PC-9 (cell line): Measurements from ENCODE around the gene SLC16A4. TPM values are rescaled to one million over a fixed set of nuclear protein-coding genes. Genes with fewer than 3 reads are reported as not detected.
A peak's percentile ranks its signal among the peaks of the same experiment; 100 is the strongest.

Experiments used
- BruUV-seq: library from RNA; stranded (reverse); fragments of 400-500 nt; replicated peaks from 2 replicates; lab custom pipeline; 2021; lab: Mats Ljungman, UMichigan
- CTCF ChIA-PET: fragments of 300-600 bp; sonication (Branson Sonifier 250); formaldehyde crosslinking; loops from one replicate; lab custom pipeline; 2022; ENCODE audit warnings: antibody characterized with exemption; lab: Charles Lee
- POLR2A ChIA-PET: fragments of 300-600 bp; sonication (Branson Sonifier 250); formaldehyde crosslinking; loops from one replicate; lab custom pipeline; 2022; ENCODE audit warnings: antibody characterized with exemption; ENCODE audit not compliant: unreplicated experiment; lab: Charles Lee
- DNase-seq, 2 experiments: peaks; one replicate each; pipeline versions ENCODE4 v3.0.0 to v3.0.0-alpha.2; 2015 to 2022; ENCODE audit warnings: mixed read lengths in 1 of 2
- H2AFZ ChIP-seq: fragments of 200-600 bp; sonication (generic); 2 replicates; pipeline ENCODE4 v1.8.1; 2017; ENCODE audit warnings: antibody characterized with exemption
- H3F3A ChIP-seq: fragments of 200-600 bp; sonication (generic); 2 replicates; pipeline ENCODE4 v1.8.1; 2017; ENCODE audit warnings: antibody characterized with exemption, mild to moderate bottlenecking, low read depth; ENCODE audit not compliant: insufficient read depth
- H3K27ac ChIP-seq: fragments of 200-600 bp; sonication (generic); 2 replicates; pipeline ENCODE4 v1.6.1; 2016; ENCODE audit warnings: mixed run types
- H3K27me3 ChIP-seq: fragments of 200-600 bp; sonication (generic); 2 replicates; pipeline ENCODE4 v1.6.1; 2016; ENCODE audit warnings: low read depth, mixed run types; ENCODE audit not compliant: insufficient read depth
- H3K36me3 ChIP-seq: fragments of 200-600 bp; sonication (generic); 2 replicates; pipeline ENCODE4 v1.6.1; 2016; ENCODE audit warnings: low read depth, mixed run types
- H3K4me1 ChIP-seq: fragments of 200-600 bp; sonication (generic); replicated peaks from 2 replicates; pipeline ENCODE4 v1.6.1; 2016; ENCODE audit warnings: mixed run types; ENCODE audit not compliant: insufficient read depth
- H3K4me2 ChIP-seq: fragments of 200-600 bp; sonication (generic); 2 replicates; pipeline ENCODE4 v1.6.1; 2017; ENCODE audit warnings: mixed run types
- H3K4me3 ChIP-seq: fragments of 200-600 bp; sonication (generic); 2 replicates; pipeline ENCODE4 v1.6.1; 2016; ENCODE audit warnings: mixed run types
- H3K79me2 ChIP-seq: fragments of 200-600 bp; sonication (generic); 2 replicates; pipeline ENCODE4 v1.6.1; 2017; ENCODE audit warnings: low read depth, mixed run types
- H3K9me2 ChIP-seq: fragments of 200-600 bp; sonication (generic); 2 replicates; pipeline ENCODE4 v1.8.1; 2017; ENCODE audit warnings: mild to moderate bottlenecking; ENCODE audit not compliant: insufficient read depth
- H3K9me3 ChIP-seq: fragments of 200-600 bp; sonication (generic); 2 replicates; pipeline ENCODE4 v1.8.1; 2016; ENCODE audit warnings: low read depth; ENCODE audit not compliant: insufficient read depth
- H4K20me1 ChIP-seq: fragments of 200-600 bp; sonication (generic); 2 replicates; pipeline ENCODE4 v1.8.1; 2017; ENCODE audit not compliant: insufficient read depth
- CTCF ChIP-seq: fragments of 200-600 bp; sonication (generic); conservative IDR thresholded peaks from 2 replicates; pipeline ENCODE4 v1.6.1; 2017; ENCODE audit warnings: mixed run types, antibody characterized with exemption, mild to moderate bottlenecking, moderate library complexity
- EZH2 ChIP-seq: fragments of 200-600 bp; sonication (generic); IDR thresholded peaks from 2 replicates; pipeline ENCODE4 v1.8.0; 2017; ENCODE audit warnings: antibody characterized with exemption, low read depth
- intact Hi-C: fragments of 100-400 bp; cut with micrococcal nuclease; formaldehyde crosslinking; loops from one replicate; pipeline ENCODE4 v1.10.0; 2022; ENCODE audit not compliant: unreplicated experiment
- total RNA-seq: library from RNA; stranded (reverse); gene quantifications from 2 replicates; pipeline ENCODE4 v1.2.3, GENCODE V29; 2021

Gene SLC16A4
- total RNA-seq, 1 experiment from 2014 or later, result 32.7 TPM

- Histone ChIP-seq H2AFZ (no peak overlapping the region), H3K27me3 (no peaks in the 10 kb centered on the region), H3K4me2 (peak overlapping the region; percentile 91), H3K4me3 (peak overlapping the region; percentile 77; the same call in 1 of the 2 replicates), H3K79me2 (peaks cover 75% of the 10 kb centered on the region), H3K4me1 (peaks cover 67% of the 10 kb centered on the region), H3K27ac (no peak overlapping the region), H3K9me3 (no peaks in the 10 kb centered on the region), H3K9me2 (no peaks in the 10 kb centered on the region), H4K20me1 (peaks cover 65% of the 10 kb centered on the region), H3K36me3 (peaks cover 46% of the 10 kb centered on the region), H3F3A (peaks cover 26% of the 10 kb centered on the region)
- intact Hi-C loops, result no loop called here
- ChIA-PET CTCF (no interaction called here), POLR2A (no interaction called here)
- BruUV-seq, result no TSS peak
- DNase-seq, result no peak
- TF ChIP-seq CTCF, result no peak
- TF ChIP-seq EZH2, result no peak
These were observed 49.5 kb downstream of the SLC16A4 start for GRCh38 chr1:110341146-110341871.

- no peak for TF ChIP-seq CTCF
- TF ChIP-seq EZH2, result no peak
- Histone ChIP-seq H3K4me3 (peak overlapping the region; percentile 77), H3K27ac (no peak overlapping the region), H2AFZ (0 out of 2 replicates have a peak overlapping the region, but pooled peaks have one; percentile 85), H3F3A (peaks cover 33% of the 10 kb centered on the region), H3K9me3 (no peaks in the 10 kb centered on the region), H3K79me2 (peaks cover 64% of the 10 kb centered on the region), H3K27me3 (no peaks in the 10 kb centered on the region), H3K4me2 (peak overlapping the region; percentile 91), H3K36me3 (peaks cover 38% of the 10 kb centered on the region), H3K4me1 (peaks cover 71% of the 10 kb centered on the region), H4K20me1 (peaks cover 53% of the 10 kb centered on the region), H3K9me2 (no peaks in the 10 kb centered on the region)
- BruUV-seq, result TSS peak; percentile 38
- ChIA-PET POLR2A (no interaction called here), CTCF (interaction anchor here (0.7 to 2.1 kb wide), 2 partner anchors 120 to 132 kb away, joined by 3 to 5 read pairs; no protein-coding TSS in a partner anchor)
- intact Hi-C loops, result no loop called here
- DNase-seq, result no peak
These were observed 50.7 kb downstream of the SLC16A4 start for GRCh38 chr1:110340207-110340468.

GRCh38 chr1:110339407-110340206, 51.2 kb downstream of the SLC16A4 start:
- peak in 1 of 2 experiments; percentile 52 for DNase-seq
- peak overlapping the region; percentile 85 for H2AFZ ChIP-seq
- BruUV-seq, result no TSS peak

More at GRCh38 chr1:110339407-110340206, 51.2 kb downstream of the SLC16A4 start:
- Histone ChIP-seq H3K4me2 (peak overlapping the region; percentile 91), H4K20me1 (peaks cover 48% of the 10 kb centered on the region), H3K79me2 (peaks cover 58% of the 10 kb centered on the region), H3K27ac (peak overlapping the region; percentile 48), H3K4me3 (peak overlapping the region; percentile 77), H3K4me1 (peaks cover 68% of the 10 kb centered on the region), H3K27me3 (no peaks in the 10 kb centered on the region), H3K36me3 (peaks cover 33% of the 10 kb centered on the region), H3K9me2 (no peaks in the 10 kb centered on the region), H3F3A (peaks cover 32% of the 10 kb centered on the region), H3K9me3 (no peaks in the 10 kb centered on the region)
- ChIA-PET POLR2A (interaction anchor here (0.6 to 0.9 kb wide), 5 partner anchors 9 to 864 kb away, joined by 3 to 8 read pairs (median 6); no protein-coding TSS in a partner anchor), CTCF (interaction anchor here (0.7 to 2.1 kb wide), 3 partner anchors 121 to 131 kb away, joined by 3 to 5 read pairs (median 3); no protein-coding TSS in a partner anchor)
- intact Hi-C loops, result loop anchor here (2.0 to 10.0 kb wide), 3 partner anchors 43 to 245 kb away; no protein-coding TSS in a partner anchor
- TF ChIP-seq EZH2 (no peak), CTCF (peak; percentile 45; the same call in 1 of the 2 replicates)
